ENCODE measurements around the gene CAPN8.
A peak's percentile ranks its signal among the peaks of the same experiment; 100 is the strongest.

CAPN8 gene

DNA sequence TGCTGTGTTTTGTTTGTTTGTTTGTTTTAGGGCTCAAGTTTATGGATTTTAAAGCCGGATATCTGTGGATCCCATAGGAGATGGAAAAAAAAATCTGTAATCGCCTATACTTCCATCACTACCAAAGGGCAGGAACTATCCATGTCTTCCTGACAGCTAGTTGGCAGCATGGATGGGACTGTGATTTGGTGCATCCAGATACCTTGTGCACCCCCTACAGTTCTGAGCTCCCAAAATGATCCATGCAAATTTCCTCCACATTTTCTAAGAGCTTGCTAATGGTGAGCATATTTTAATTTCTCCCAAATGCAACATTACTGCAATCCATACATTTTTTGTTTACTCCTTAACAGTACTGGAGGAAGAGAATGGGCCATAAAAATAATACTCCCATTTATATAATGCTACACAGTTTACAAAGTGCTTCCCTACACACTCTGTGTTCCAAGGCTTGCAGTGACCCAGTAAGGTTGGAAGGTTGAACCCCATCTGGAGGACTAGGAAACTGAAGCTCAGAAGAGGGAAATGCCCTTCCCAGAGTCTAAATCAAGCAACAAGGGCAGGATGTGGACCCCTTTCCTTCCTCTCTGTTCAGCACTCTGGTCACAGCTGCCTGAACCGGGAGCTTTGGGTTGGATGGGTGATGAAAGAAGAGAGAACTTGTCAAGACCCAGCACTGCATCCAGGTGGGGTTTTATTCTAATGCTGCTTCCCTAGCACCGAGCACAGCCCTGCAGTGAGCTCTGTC is 48.0 kb downstream of the CAPN8 start:
- DNase-seq (ENCODE audit: low read depth, low spot score): no peak

DNA sequence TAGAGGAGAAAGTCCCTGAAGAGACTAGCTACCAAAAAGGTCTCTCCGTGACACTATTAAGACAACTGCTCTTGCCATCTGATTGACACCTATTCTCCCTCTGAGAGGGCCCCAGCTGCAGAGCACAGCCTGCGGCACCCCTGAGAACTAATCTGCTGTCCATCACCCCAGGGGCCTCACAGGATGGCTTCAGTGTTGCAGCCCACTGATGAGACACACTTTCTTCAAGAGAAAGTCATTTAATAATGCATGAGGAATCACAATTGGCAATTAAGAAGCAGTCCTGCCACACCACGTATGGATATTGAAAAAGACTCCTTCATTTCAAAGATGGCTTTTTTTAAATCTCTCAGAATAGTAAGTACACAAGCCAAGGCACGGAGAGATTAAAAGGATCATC is 48.9 kb downstream of the CAPN8 start:
- no peak for DNase-seq (ENCODE audit: low read depth, low spot score)

DNA sequence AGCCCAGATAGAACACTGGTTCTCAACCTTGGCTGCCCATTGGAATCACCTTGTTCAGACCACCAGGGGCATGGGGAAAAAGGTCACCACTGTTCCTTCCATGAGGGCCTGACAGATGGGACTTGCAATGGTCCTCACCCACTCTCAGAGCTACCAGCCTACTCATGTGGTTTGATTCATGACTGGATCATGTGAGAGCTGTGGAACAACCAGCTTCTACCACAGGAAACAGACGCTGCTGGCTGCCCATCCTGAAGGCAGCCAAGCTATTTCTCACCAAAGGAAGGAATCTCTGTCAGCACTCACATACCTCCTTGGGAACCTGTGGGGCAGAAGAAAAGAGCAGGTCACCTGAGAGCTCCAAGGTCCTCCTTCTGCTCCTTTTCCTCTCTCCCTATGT is 53.6 kb downstream of the CAPN8 start:
- DNase-seq (ENCODE audit: low read depth, low spot score): no peak

DNA sequence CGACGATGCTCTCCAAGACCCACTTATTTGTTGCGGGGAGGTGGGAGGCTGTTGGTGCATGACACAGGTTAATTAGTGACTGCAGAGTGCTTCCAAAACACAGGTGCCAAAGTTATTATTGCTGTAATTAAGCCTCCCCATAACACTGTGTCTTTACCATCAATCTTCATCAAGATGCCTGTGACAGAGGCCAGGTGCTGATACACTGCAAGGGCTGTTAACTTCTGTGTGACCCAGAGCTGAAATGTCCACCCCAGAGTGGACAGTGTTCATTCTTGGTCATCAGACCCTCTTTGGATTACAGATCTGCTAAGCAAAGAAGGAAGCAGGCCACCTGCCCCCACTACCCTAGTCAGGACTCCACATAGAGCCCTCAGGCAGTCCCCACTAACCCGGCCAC is 55.5 kb downstream of the CAPN8 start:
- no peak for DNase-seq (ENCODE audit: low read depth, low spot score)

DNA sequence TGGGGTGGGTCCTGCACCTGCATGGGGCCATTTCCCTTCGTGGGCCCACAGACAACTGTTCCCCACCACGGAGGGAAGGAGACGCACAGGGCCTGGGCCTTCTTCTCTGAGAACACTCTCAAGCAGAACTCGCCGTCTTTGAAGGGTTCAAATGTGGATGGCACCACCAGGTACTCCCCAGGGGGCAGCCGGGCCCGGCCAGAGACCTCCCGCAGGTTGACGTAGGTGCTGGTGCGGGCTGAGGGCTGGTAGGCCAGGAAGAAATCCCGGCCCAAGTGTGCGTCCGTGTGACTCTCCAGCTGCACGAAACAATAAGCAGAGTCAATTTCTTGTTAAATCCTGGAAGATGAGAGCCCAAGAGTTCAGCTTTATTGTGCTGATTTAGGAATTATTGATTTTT is 56.4 kb downstream of the CAPN8 start:
- no peak for DNase-seq (ENCODE audit: low read depth, low spot score)

DNA sequence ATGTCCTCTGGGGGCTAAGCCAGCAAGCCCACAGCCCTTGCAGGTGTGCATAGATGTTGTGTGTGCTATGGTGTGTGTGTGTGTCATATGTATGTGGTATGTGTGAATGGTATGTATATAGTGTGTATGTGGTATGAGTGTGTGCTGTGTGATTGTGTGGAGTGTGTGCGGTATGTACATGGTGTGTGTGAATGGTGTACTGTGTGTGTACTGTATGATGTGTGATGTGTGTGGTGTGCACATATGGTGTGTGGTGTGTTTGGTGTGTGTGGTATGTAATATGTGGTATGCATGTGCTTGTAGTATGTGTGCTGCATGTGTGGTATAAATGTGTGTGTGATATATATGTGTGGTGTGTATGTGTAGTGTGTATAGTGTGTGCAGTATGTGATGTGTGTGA is 107.0 kb downstream of the CAPN8 start:
- no peak for DNase-seq (ENCODE audit: low read depth, low spot score)

DNA sequence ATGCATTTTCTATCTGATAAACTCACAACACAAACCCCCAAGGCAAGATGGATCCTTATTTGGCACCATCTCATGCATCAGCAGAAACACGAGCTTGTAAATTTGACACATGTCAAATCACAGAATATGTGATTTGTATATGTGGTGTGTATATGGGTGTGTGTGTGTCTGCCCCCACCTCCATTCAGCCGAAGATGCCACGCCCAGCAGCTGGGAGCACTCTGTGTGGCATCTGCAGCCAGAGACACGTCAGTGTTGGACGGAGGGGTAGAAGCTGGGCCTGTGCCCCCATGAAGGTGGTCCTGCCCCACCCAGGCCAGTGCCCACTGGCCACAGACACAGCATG is 108.4 kb downstream of the CAPN8 start:
- no peak for DNase-seq (ENCODE audit: low read depth, low spot score)

DNA sequence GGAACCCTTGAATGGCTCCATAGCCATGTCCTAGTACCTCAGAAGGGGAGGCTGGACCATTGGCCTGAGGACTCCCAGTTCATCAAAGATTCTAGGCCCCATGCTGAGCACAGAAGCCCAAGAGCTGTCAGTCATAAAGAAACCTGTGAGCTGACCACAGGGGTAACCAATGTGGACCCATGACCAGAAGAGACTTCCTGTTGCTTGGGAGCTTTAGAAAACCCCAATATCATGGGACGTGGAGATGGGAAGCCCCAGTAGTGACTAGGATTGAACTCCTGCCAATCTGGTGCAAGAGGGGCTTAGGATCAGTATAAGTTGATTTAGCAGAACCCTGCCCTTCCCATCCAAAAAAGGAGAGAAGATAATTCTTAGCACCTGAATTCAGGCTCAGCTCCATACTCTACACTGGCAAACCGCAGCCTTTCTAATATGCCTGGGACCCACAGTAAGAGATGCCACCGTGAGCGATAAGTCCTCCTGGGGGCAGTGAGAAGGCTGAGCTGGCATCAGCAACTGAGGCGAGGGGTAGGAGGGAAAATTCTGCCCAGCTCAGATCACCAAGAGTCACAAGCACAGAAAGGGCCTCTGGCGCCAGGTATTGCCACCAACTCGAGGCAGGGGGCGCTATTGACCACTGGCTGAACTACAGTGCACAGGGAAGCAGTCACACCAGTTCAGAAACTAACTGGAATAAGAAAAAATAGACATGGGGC is 108.9 kb downstream of the CAPN8 start:
- no peak for DNase-seq (ENCODE audit: low read depth, low spot score)

DNA sequence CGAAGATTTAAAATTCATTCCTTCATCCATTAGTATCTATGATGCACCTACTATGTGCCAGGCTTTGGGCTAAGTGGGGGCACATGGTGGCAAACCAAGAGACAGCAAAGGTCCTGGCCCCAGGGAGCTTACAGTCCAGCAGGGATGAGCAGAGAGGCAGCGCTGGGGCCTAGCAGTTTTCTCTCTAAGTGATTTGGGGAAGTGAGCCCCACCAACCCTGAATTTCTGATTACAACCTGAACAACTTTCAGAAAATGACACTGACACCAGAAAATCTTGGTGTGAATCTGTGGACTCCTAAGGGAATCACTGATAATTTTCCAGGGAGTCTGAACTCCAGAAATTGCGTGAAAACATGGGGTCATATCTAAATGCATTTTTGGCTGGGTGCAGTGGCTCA is 111.5 kb downstream of the CAPN8 start:
- DNase-seq (ENCODE audit: low read depth, low spot score): no peak

DNA sequence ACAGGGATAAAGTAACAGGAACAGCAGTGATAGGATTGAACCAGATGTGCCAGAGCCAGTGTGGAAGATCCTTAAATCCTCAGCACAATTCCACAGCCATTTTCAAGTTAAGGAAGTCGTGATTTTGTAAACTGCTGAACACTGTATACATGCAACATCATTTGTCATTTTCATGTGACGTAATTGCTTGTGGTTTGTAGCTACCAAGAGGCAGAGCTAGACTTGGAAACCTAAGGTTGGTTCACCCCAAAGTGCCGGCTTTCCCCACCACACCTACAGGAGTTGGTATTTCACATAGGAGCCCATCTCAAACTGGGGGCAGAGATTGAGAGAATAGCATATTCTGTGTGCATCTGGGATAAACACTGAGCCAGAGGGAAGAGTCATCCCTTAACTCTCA is 113.9 kb downstream of the CAPN8 start:
- no peak for DNase-seq (ENCODE audit: low read depth, low spot score)

DNA sequence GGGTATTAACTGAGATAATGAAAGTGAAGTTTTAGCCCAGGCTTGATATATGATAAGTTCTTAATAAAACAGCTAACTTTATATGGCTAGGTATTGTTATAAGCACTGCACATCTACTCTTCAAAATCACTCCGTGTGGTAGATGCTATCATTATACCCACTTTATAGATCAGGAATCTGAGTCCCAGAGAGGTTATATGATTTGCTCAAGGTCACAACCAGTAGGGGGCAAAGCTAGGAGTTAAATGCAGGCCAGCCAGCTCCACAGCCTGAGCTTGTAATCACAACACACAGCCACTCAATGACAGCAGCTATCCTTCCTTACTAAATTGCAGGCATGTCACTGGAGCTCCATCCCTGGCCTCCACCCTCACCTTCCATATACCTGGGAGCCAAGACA is 115.8 kb downstream of the CAPN8 start:
- no peak for DNase-seq (ENCODE audit: low read depth, low spot score)

DNA sequence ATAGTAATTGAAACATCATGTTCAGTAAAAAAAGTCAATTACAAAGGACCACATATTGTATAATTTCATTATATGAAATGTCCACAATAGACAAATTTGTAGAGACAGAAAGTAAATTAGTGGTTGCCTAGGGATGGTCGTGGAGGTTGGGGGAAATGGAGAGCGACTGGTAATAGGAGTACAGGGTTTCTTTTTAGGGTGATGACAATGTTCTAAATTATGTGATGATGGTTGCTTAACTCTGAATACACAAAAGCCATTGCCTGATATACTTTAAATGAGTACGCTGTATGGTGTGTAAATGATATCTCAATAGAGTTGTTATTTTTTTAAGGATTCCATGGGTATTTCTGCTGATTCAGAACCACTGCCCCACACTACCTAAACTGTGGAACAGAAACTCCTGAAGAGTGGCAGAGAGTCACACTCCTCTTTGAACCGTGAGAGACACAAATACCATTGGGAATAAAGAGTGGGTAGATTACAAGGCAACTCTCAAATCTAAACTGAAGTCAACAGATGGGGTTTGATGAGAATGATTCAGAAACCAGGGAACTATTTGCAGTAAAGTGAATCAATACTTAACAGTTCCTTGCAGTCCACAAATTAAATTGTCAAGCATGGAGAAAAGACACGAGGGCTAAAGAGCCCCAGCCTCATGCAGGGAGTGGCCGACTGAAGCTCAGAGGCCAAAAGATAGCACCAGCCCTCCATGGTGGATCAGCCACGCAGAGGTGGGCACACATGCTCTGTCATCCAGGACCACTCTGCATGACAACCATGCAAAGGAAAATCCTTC is 118.0 kb downstream of the CAPN8 start:
- no peak for DNase-seq (ENCODE audit: low read depth, low spot score)

DNA sequence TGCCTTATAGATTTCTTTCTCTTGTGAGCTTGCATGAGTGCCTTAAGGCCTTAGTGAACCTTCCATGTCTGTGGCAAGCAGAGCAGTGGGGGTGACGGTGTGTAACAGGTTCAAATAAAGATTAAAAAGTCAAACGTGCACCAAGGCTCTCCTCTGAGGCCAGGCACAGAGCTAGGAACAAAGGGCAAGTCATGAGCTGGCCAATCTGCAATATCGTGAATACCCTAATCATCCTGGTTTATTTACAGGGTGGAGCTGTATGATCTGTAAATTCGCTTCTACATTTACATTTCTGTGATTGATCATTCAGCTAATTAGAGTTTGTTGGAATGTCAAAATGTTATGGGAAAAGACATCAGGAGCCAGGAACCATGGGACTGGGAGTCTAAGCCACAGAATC is 120.2 kb downstream of the CAPN8 start:
- no peak for DNase-seq (ENCODE audit: low read depth, low spot score)

DNA sequence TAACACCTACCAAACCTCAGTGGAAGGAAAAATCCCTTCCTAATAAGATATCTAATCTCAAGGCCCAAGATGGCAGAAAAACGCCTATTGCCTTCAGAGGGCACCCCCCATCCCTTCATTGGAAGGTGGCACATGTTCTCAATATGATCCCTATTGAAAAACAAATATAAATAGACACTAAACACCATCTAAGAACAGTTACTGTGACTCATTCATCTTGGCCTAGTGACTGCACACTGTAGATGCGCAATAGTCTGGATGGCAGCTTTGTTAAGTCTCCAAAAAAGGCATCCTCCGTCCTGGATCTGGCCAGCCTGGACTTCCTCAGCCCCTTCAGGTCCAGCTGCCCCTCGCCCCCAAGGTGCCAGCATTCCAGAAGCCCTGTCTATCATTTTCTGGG is 121.9 kb downstream of the CAPN8 start:
- DNase-seq (ENCODE audit: low read depth, low spot score): no peak

DNA sequence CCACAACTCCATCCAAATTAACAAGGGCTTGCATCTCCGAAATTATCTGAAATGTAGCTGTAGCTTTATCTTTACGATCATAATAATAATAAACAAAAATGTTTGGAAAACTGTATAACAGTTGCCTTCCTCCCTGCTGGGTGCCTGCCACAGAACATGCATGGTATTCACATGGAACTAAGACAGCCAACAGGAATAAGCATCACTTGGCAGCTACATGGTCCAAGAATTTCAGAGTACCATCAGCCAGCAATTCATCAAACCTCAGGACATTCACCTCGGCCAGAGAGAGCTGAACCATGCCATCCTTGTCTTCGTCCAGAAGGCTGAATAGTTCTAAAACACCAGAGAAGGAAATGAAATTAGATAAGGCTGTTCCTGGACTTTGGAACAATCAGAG is 122.7 kb downstream of the CAPN8 start:
- DNase-seq (ENCODE audit: low read depth, low spot score): no peak

DNA sequence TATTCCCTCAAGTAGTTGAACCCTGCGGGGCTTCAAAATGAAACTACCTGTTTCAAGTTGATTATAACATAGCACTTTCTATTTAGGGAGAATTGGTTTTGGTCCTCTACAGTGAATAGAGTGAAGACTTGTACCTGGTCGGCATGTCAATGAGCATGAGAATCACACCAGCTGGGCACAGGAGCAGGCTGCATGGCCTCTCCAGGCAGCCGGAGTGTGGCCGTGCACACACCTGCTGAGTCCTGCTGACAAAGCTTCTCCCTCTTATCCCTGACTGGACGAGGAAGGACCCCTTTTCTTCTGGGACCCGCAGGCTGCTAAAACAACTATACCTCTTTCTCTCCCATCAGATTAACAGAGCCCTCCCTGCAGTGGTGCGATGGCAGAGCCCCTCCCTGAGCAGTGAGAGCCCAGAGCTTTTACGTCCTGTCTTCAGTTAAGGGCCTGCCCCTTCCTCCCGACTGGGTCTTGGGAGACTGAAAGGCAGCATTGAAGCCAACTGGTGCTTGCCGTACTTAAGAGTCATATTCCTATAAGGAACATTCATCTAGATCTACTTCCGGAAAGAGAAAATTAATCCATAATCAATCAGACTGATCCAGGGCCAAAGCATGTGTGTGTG is 124.9 kb downstream of the CAPN8 start:
- DNase-seq (ENCODE audit: low read depth, low spot score): no peak

DNA sequence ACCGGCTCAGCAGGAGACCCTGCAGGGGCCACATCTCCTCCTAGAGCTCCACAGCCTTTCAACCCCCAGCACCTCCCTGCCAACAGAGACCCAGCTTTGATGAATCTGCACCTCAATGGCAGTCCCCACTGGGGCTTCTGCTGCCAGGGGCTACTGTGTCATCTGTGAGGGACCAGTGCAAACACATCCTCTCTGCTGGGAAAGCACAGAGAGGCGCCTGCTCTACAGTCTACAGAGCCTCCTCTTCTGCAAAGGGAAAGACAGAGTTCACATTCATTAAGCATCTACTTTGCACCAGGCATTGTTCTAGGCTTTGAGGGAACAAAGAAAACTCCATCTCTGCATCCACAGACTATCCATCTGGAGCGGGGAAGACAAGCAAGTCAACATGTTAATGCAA is 125.8 kb downstream of the CAPN8 start:
- no peak for DNase-seq (ENCODE audit: low read depth, low spot score)

DNA sequence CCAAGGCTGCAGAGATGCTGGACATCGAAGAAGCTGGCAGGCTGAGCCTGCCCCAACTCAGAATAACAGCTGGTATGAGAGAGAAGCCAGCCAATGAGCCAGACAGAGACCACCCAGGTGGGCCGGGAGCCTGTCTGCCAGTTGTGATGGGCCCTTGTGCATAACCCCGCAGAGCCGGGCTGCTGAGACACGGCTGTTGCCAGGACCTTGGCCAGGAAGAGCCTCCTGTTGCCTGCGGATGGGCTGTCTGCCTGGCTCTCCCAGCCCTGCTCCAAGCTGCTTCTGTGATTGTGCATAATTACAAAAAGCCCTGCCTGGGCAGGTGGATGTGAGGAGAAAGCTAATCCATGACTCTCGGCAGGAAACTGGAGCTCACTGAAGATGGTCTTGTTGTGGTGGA is 126.5 kb downstream of the CAPN8 start:
- DNase-seq (ENCODE audit: low read depth, low spot score): no peak

DNA sequence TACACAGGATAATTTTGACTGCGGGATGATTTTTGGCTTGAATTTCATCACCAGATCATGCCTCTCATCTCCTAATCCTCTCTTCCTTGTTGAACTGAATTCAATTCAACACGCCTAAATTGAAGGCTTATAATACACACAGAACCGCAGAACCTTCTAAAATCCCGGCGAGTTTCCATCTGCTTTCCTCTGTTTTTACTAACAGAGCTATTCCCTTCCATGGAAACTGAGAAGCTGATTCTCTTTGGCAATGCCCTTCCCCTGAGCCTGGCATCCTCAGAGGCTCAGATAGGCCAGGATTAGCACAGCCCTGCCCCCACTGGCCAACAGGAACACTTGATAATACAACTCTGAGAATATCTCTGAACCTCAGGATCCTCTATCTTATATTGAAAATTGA is 130.2 kb downstream of the CAPN8 start:
- DNase-seq (ENCODE audit: low read depth, low spot score): no peak

DNA sequence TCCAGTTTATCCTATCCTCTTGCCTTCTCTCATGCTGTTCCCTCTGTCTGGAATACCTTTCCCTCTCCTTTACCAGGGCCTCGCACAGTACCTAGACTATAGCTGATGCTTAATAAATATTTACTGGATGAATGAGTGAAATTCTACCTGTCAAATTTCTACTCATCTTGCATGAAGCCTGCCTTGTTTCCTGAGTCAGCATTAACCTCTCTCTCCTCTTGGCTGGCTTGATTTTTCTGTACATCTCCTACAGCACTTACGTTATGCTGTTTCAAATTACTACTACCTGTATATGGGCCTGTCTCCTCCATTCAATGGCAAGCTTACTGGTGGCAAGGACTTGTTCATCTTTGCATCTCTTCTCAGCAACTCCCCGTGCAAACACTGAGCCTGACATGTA is 130.8 kb downstream of the CAPN8 start:
- no peak for DNase-seq (ENCODE audit: low read depth, low spot score)

DNA sequence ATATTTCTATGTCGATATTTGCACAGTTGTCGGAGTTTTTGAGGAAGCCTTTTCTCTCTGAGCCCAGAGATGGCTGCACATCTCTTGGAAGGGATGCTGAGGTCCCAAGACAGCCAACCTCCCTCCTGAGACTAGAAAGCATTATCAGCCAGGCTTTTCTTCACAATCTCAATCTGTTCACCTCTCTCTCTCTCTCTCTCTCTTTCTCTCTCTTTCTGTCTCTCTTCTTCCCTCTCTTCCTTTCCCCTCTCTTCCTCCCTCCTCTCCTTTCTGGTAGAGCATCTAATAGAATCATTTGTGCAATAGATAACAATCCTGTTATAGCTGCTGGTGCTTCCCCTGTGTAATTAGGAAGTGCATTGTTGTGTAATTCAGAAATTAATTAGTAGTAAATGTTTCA is 131.8 kb downstream of the CAPN8 start:
- DNase-seq (ENCODE audit: low read depth, low spot score): no peak

DNA sequence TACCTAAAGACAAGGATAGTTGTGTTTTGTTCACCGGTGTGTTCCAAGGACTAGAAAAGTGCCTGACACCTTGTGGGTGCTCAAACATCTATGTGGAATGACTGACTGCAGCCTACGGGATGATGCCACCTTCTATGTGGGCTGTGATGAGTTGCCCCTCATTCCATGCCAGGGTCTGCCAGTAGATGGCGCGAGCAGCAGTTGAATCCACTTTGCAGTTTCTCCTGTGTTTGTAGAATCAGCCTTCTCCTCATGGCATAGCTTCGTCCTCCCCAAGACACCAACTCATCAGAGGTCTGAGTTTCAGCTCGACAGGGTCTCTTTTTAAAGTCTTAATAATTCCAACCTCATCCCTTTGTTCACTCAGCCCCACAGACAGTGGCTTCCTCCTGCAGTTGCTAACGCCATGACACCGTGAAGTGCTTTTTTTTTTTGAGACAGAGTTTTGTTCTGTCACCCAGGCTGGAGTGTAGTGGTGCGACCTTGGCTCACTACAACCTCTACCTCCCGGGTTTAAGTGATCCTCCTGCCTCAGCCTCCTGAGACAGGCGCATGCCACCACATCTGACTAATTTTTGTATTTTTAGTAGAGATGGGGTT is 133.7 kb downstream of the CAPN8 start:
- peak; percentile 9 for DNase-seq (ENCODE audit: low read depth, low spot score)
